HG02870 (cell line): Measurements from ENCODE around the gene TMEM184A.

Source experiments
- ATAC-seq: cut with Tn5 transposase; IDR thresholded peaks from one replicate; pipeline ENCODE4 v1.9.1; 2021; ENCODE audit warnings: mild to moderate bottlenecking, moderate library complexity; ENCODE audit not compliant: unreplicated experiment

Gene TMEM184A

GRCh38 chr7:1505731-1506550 is 50.1 kb downstream of the TMEM184A start:
- ATAC-seq = no peak

- peak; percentile 76 for ATAC-seq
Measured at GRCh38 chr7:1503816-1504775, 51.9 kb downstream of the TMEM184A start, which contains the start of gene INTS1. Gene INTS1, minus strand, starts transcription at chr7:1504389. Its CDS starts 429 bp downstream, at chr7:1503960.

GRCh38 chr7:1503390-1503789 is 52.6 kb downstream of the TMEM184A start:
- ATAC-seq = no peak

- ATAC-seq = no peak
Measured at GRCh38 chr7:1502845-1503244, 53.2 kb downstream of the TMEM184A start.

GRCh38 chr7:1501487-1502270 is 54.3 kb downstream of the TMEM184A start:
- no peak for ATAC-seq

- ATAC-seq = no peak
Measured at GRCh38 chr7:1500064-1500807, 55.8 kb downstream of the TMEM184A start.

GRCh38 chr7:1499367-1500029 is 56.5 kb downstream of the TMEM184A start:
- no peak for ATAC-seq

- ATAC-seq = no peak
Measured at GRCh38 chr7:1498370-1499305, 57.4 kb downstream of the TMEM184A start.

- no peak for ATAC-seq
Measured at GRCh38 chr7:1497293-1497927, 58.6 kb downstream of the TMEM184A start.

- ATAC-seq = no peak
Measured at GRCh38 chr7:1496531-1497292, 59.3 kb downstream of the TMEM184A start.

GRCh38 chr7:1495564-1496242 is 60.3 kb downstream of the TMEM184A start:
- ATAC-seq = no peak

- ATAC-seq = no peak
Measured at GRCh38 chr7:1494866-1495563, 61.0 kb downstream of the TMEM184A start.

GRCh38 chr7:1494447-1494846 is 61.6 kb downstream of the TMEM184A start:
- no peak for ATAC-seq

GRCh38 chr7:1493571-1493970 is 62.4 kb downstream of the TMEM184A start:
- no peak for ATAC-seq

- no peak for ATAC-seq
Measured at GRCh38 chr7:1493129-1493528, 62.9 kb downstream of the TMEM184A start.

- no peak for ATAC-seq
Measured at GRCh38 chr7:1492640-1493039, 63.4 kb downstream of the TMEM184A start.
